ENCODE results near the gene KIN.

Gene KIN

DNA sequence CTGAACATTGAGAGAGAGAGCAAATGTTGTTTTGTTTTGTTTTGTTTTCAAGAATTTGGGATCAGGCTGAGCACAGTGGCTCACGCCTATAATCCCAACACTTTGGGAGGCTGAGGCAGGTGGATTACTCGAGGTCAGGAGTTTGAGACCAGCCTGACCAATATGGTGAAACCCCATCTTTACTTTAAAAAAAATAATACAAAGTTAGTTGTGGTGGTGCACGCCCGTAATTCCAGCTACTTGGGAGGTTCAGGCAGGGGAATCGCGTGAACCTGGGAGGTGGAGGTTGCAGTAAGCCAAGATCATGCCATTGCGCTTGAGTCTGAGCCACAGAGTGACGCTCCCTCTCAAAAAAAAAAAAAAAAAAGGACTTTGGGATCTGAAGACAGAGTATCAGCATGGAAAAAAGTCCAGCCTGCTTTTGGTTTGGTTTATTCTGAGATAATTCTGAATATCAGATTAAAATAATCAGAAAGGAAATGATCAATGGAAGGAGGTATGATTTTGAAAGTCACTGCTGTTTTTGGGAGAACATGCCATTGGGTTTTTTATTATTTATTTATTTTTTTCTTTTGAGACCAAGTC, 86.5 kb downstream of the KIN start:
- Histone ChIP-seq H3K9me3 (ENCODE audit: insufficient read depth, low read length, severe bottlenecking) (no peaks in the 10 kb centered on the region), H3K4me2 (ENCODE audit: insufficient read depth, low read length) (no peak overlapping the region), H3K27ac (ENCODE audit: low read length) (no peak overlapping the region), H3K79me2 (ENCODE audit: insufficient read depth, low read length) (no peaks in the 10 kb centered on the region), H3K27me3 (ENCODE audit: insufficient read depth, low read length, poor library complexity) (peaks cover 3% of the 10 kb centered on the region), H3K9ac (ENCODE audit: low read depth, low read length) (no peak overlapping the region), H4K20me1 (ENCODE audit: insufficient read depth, low read length) (no peaks in the 10 kb centered on the region), H3K4me3 (ENCODE audit: low read depth in 1 of 2, low read length in 2 of 2) (no peak overlapping the region), H2AFZ (ENCODE audit: low read depth, low read length) (no peak overlapping the region), H3K4me1 (ENCODE audit: insufficient read depth, low read length) (no peaks in the 10 kb centered on the region), H3K36me3 (ENCODE audit: insufficient read depth, low read length) (no peaks in the 10 kb centered on the region)
- no peak for DNase-seq
- ATAC-seq (ENCODE audit: insufficient read depth, low read depth) = no peak
- TF ChIP-seq EZH2 (IDR thresholded peaks at IDR 0.05; ENCODE audit: borderline replicate concordance, low read depth, low read length, severe bottlenecking) = no peak
- TF ChIP-seq, protein P1, sequence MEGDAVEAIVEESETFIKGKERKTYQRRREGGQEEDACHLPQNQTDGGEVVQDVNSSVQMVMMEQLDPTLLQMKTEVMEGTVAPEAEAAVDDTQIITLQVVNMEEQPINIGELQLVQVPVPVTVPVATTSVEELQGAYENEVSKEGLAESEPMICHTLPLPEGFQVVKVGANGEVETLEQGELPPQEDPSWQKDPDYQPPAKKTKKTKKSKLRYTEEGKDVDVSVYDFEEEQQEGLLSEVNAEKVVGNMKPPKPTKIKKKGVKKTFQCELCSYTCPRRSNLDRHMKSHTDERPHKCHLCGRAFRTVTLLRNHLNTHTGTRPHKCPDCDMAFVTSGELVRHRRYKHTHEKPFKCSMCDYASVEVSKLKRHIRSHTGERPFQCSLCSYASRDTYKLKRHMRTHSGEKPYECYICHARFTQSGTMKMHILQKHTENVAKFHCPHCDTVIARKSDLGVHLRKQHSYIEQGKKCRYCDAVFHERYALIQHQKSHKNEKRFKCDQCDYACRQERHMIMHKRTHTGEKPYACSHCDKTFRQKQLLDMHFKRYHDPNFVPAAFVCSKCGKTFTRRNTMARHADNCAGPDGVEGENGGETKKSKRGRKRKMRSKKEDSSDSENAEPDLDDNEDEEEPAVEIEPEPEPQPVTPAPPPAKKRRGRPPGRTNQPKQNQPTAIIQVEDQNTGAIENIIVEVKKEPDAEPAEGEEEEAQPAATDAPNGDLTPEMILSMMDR (IDR thresholded peaks at IDR 0.05; ENCODE audit: borderline replicate concordance, extremely low read depth, low read length, poor library complexity, severe bottlenecking) = no peak

Data from DND-41 (cell line).